Activated naive CD4-positive, alpha-beta T cell treated with Interleukin-2 at 50 U/mL for 16 hours (primary cell): Measurements from ENCODE around the gene XPO6.

Source experiments
- DNase-seq: peaks from one replicate; pipeline ENCODE4 v3.0.0-alpha.2; 2020

XPO6 gene

GRCh38 chr16:28208824-28209223, 2.9 kb downstream of the XPO6 start:
- DNase-seq = no peak

GRCh38 chr16:28208131-28208530, 3.6 kb downstream of the XPO6 start:
- no peak for DNase-seq

GRCh38 chr16:28207399-28207798, 4.4 kb downstream of the XPO6 start:
- DNase-seq = no peak

GRCh38 chr16:28205974-28206373, 5.8 kb downstream of the XPO6 start:
- DNase-seq = no peak

GRCh38 chr16:28205117-28205899, 6.5 kb downstream of the XPO6 start:
- no peak for DNase-seq

GRCh38 chr16:28204622-28205021, 7.1 kb downstream of the XPO6 start:
- no peak for DNase-seq

- no peak for DNase-seq
These were observed 7.6 kb downstream of the XPO6 start for GRCh38 chr16:28204204-28204603.

- DNase-seq = peak; percentile 32
These were observed 9.5 kb downstream of the XPO6 start for GRCh38 chr16:28202147-28202746.

GRCh38 chr16:28200661-28201060, 11.1 kb downstream of the XPO6 start:
- DNase-seq = no peak

- DNase-seq = no peak
These were observed 15.3 kb downstream of the XPO6 start for GRCh38 chr16:28196387-28196987.

GRCh38 chr16:28195859-28196258, 15.9 kb downstream of the XPO6 start:
- DNase-seq = no peak

- peak; percentile 46 for DNase-seq
These were observed 18.0 kb downstream of the XPO6 start for GRCh38 chr16:28193530-28194423.

GRCh38 chr16:28192806-28193529, 18.8 kb downstream of the XPO6 start:
- DNase-seq = peak; percentile 77

GRCh38 chr16:28191364-28191960, 20.3 kb downstream of the XPO6 start:
- DNase-seq = no peak

- DNase-seq = peak; percentile 29
These were observed 22.5 kb downstream of the XPO6 start for GRCh38 chr16:28189245-28189644.

- no peak for DNase-seq
These were observed 23.5 kb downstream of the XPO6 start for GRCh38 chr16:28188085-28188916.

- DNase-seq = no peak
These were observed 24.2 kb downstream of the XPO6 start for GRCh38 chr16:28187595-28188004.

- DNase-seq = no peak
These were observed 25.0 kb downstream of the XPO6 start for GRCh38 chr16:28186752-28187151.

GRCh38 chr16:28185696-28186095, 26.1 kb downstream of the XPO6 start:
- DNase-seq = no peak

- no peak for DNase-seq
These were observed 27.1 kb downstream of the XPO6 start for GRCh38 chr16:28184625-28185024.

- no peak for DNase-seq
These were observed 27.8 kb downstream of the XPO6 start for GRCh38 chr16:28183930-28184329.
